Kidney (tissue), 14 donors: ENCODE measurements around the gene XRCC5. TPM values are rescaled to one million over a fixed set of nuclear protein-coding genes. Genes with fewer than 3 reads are reported as not detected.

Experiments
- DNase-seq, 5 donors: peaks; one replicate each; pipeline ENCODE4 v3.0.0-alpha.2; 2013 to 2020
- FAIRE-seq: peaks from 2 replicates; lab custom pipeline; 2012; peaks lifted over from hg19 to GRCh38; lab: Jason Lieb, UNC
- H3K27ac ChIP-seq, 2 donors: one replicate each; pipeline ENCODE4 v1.7.0; 2013; ENCODE audit warnings: low read depth in 2 of 2, low read length in 2 of 2, inconsistent platforms in 1 of 2
- H3K27me3 ChIP-seq: one replicate; pipeline ENCODE4 v1.7.1; 2013; ENCODE audit warnings: low read length, inconsistent platforms; ENCODE audit not compliant: control insufficient read depth, insufficient read depth
- H3K36me3 ChIP-seq, 3 donors: one replicate each; pipeline versions ENCODE4 v1.7.0 to v1.7.1; 2013; ENCODE audit warnings: low read length in 3 of 3, control low read depth in 1 of 3, inconsistent platforms in 1 of 3; ENCODE audit not compliant: insufficient read depth in 3 of 3, control insufficient read depth in 2 of 3
- H3K4me1 ChIP-seq, 3 donors: one replicate each; pipeline versions ENCODE4 v1.7.0 to v1.7.1; 2013; ENCODE audit warnings: low read length in 3 of 3, inconsistent platforms in 1 of 3, low read depth in 1 of 3; ENCODE audit not compliant: control insufficient read depth in 2 of 3, insufficient read depth in 2 of 3
- H3K4me3 ChIP-seq, 3 donors: one replicate each; pipeline versions ENCODE4 v1.7.0 to v1.8.1; 2013; ENCODE audit warnings: low read length in 3 of 3, control low read depth in 1 of 3, inconsistent platforms in 1 of 3
- H3K9ac ChIP-seq, 3 donors: one replicate each; pipeline versions ENCODE4 v1.7.0 to v1.7.1; 2013; ENCODE audit warnings: low read length in 3 of 3, control low read depth in 1 of 3, inconsistent platforms in 1 of 3
- H3K9me3 ChIP-seq, 3 donors: one replicate each; pipeline versions ENCODE4 v1.7.0 to v1.7.1; 2013; ENCODE audit warnings: low read length in 3 of 3, control low read depth in 1 of 3, inconsistent platforms in 1 of 3; ENCODE audit not compliant: control insufficient read depth in 2 of 3, insufficient read depth in 1 of 3
- CTCF ChIP-seq: IDR thresholded peaks from 3 replicates; pipeline ENCODE4 v1.5.1; 2012; ENCODE audit warnings: mild to moderate bottlenecking, moderate library complexity, borderline replicate concordance; ENCODE audit not compliant: insufficient read depth; ENCODE audit errors: extremely low read depth
- intact Hi-C: fragments of 100-400 bp; cut with DNase I; formaldehyde crosslinking; loops from one replicate; pipeline ENCODE4 v1.11.1; 2022
- polyA plus RNA-seq: library from polyadenylated mRNA; stranded (reverse); fragments of 350-450 nt; fragmentation: Illumina TruSeq; extraction: RNeasy Lipid Tissue Mini Kit (QIAGEN cat#74804); gene quantifications from one replicate; pipeline ENCODE4 v1.2.3, GENCODE V29; 2014; ENCODE audit warnings: low read depth, low replicate concordance; ENCODE audit not compliant: insufficient read depth
- total RNA-seq: library from RNA; stranded (reverse); fragmentation: NEBNext Ultra II Directional; extraction: Animal tissue kit (Norgen Biotek cat#: 25700); gene quantifications from one replicate; pipeline ENCODE4 v1.2.1, GENCODE V29; 2021
- donor health status: control.
- donor health status: control.
- donor health status: control.
- donor health status: control.
- donor health status: control.
- donor health status: DM: yes; HTN: yes; CAD: no.
- donor health status: Normal renal cell carcinoma (clear cell type).

XRCC5 gene
- total and polyA plus RNA-seq, 2 donors from 2014 or later: 90.7 to 265 TPM

- Histone ChIP-seq H3K27ac (no peak overlapping the region), H3K4me3 (no peak overlapping the region), H3K9ac (no peak overlapping the region), H3K27me3 (no peaks in the 10 kb centered on the region), H3K4me1 (no peaks in the 10 kb centered on the region), H3K36me3 (peaks cover 20 to 47% (median 39%) of the 10 kb centered on the region in 3 donors), H3K9me3 (no peaks in the 10 kb centered on the region)
- DNase-seq (no peak), FAIRE-seq (no peak)
- TF ChIP-seq CTCF: no peak
- intact Hi-C loops: no loop called here
These were observed 33.4 kb downstream of the XRCC5 start for GRCh38 chr2:216142540-216142939.

- Histone ChIP-seq H3K4me3 (no peak overlapping the region), H3K27me3 (no peaks in the 10 kb centered on the region), H3K9me3 (no peaks in the 10 kb centered on the region), H3K9ac (no peak overlapping the region), H3K4me1 (no peaks in the 10 kb centered on the region), H3K27ac (no peak overlapping the region), H3K36me3 (peaks cover 17 to 45% (median 36%) of the 10 kb centered on the region in 3 donors)
- DNase-seq (no peak), FAIRE-seq (no peak)
- no peak for TF ChIP-seq CTCF
- intact Hi-C loops: no loop called here
These were observed 35.2 kb downstream of the XRCC5 start for GRCh38 chr2:216144372-216144771.

- H3K9me3 ChIP-seq: no peaks in the 10 kb centered on the region
- DNase-seq (no peak), FAIRE-seq (no peak)
- no peak overlapping the region for H3K4me3 ChIP-seq
- TF ChIP-seq CTCF: no peak
- no peak overlapping the region for H3K27ac ChIP-seq
- no peak overlapping the region for H3K9ac ChIP-seq
- peaks cover 17 to 50% (median 35%) of the 10 kb centered on the region in 3 donors for H3K36me3 ChIP-seq
- H3K27me3 ChIP-seq: no peaks in the 10 kb centered on the region
- H3K4me1 ChIP-seq: no peaks in the 10 kb centered on the region
- intact Hi-C loops: no loop called here
These were observed 35.7 kb downstream of the XRCC5 start for GRCh38 chr2:216144857-216145256.

- H3K9ac ChIP-seq: no peak overlapping the region
- intact Hi-C loops: no loop called here
- no peak overlapping the region for H3K27ac ChIP-seq
- no peak overlapping the region for H3K4me3 ChIP-seq
- H3K9me3 ChIP-seq: no peaks in the 10 kb centered on the region
- FAIRE-seq (no peak), DNase-seq (no peak)
- no peaks in the 10 kb centered on the region for H3K27me3 ChIP-seq
- no peaks in the 10 kb centered on the region for H3K4me1 ChIP-seq
- peaks cover 22 to 66% (median 30%) of the 10 kb centered on the region in 3 donors for H3K36me3 ChIP-seq
- no peak for TF ChIP-seq CTCF
These were observed 37.4 kb downstream of the XRCC5 start for GRCh38 chr2:216146573-216146972.
